ENCODE data around the gene CCDC93. TPM values are rescaled to one million over a fixed set of nuclear protein-coding genes. Genes with fewer than 3 reads are reported as not detected.

The CCDC93 gene
- total and polyA plus RNA-seq, 9 donors = 21.4 to 28.4 (median 22.8) TPM

GRCh38 chr2:118054213-118055008, 40.5 kb upstream of the CCDC93 start:
- WGBS (ENCODE audit: insufficient coverage) = no CpG with 5 or more reads among the region's 3 CpGs
- peaks cover 4% of the 10 kb centered on the region for H3K4me1 ChIP-seq (ENCODE audit: control insufficient read depth, insufficient read depth, low read length)
- H3K9me3 ChIP-seq (replicated peaks; ENCODE audit: control insufficient read depth, low read depth, low read length) = no peaks in the 10 kb centered on the region
- no peak overlapping the region for H3K27ac ChIP-seq (ENCODE audit: low read length)
- H3K36me3 ChIP-seq (ENCODE audit: control insufficient read depth, insufficient read depth, low read length) = no peaks in the 10 kb centered on the region
- no peak overlapping the region for H3K4me3 ChIP-seq (ENCODE audit: low read length)
- H3K27me3 ChIP-seq (ENCODE audit: control insufficient read depth, insufficient read depth, low read length) = peaks cover 3% of the 10 kb centered on the region
- DNase-seq = no peak

- H3K27ac ChIP-seq (ENCODE audit: low read length) = no peak overlapping the region
- peaks cover 3% of the 10 kb centered on the region for H3K27me3 ChIP-seq (ENCODE audit: control insufficient read depth, insufficient read depth, low read length)
- 75% methylated on average over 1 of the region's 7 CpGs for WGBS (ENCODE audit: insufficient coverage)
- no peaks in the 10 kb centered on the region for H3K9me3 ChIP-seq (replicated peaks; ENCODE audit: control insufficient read depth, low read depth, low read length)
- H3K4me3 ChIP-seq (ENCODE audit: low read length) = no peak overlapping the region
- DNase-seq = no peak
- peaks cover 4% of the 10 kb centered on the region for H3K4me1 ChIP-seq (ENCODE audit: control insufficient read depth, insufficient read depth, low read length)
- H3K36me3 ChIP-seq (ENCODE audit: control insufficient read depth, insufficient read depth, low read length) = no peaks in the 10 kb centered on the region
Observed at GRCh38 chr2:118053681-118054080, 39.8 kb upstream of the CCDC93 start.

- DNase-seq = no peak
- Histone ChIP-seq H3K4me1 (ENCODE audit: control insufficient read depth, insufficient read depth, low read length) (peaks cover 4% of the 10 kb centered on the region), H3K36me3 (ENCODE audit: control insufficient read depth, insufficient read depth, low read length) (no peaks in the 10 kb centered on the region), H3K9me3 (replicated peaks; ENCODE audit: control insufficient read depth, low read depth, low read length) (no peaks in the 10 kb centered on the region), H3K27ac (ENCODE audit: low read length) (no peak overlapping the region), H3K27me3 (ENCODE audit: control insufficient read depth, insufficient read depth, low read length) (peaks cover 3% of the 10 kb centered on the region), H3K4me3 (ENCODE audit: low read length) (no peak overlapping the region)
- WGBS (ENCODE audit: insufficient coverage) = no CpG with 5 or more reads among the region's 2 CpGs
Observed at GRCh38 chr2:118052474-118052873, 38.6 kb upstream of the CCDC93 start.

- Histone ChIP-seq H3K36me3 (ENCODE audit: control insufficient read depth, insufficient read depth, low read length) (no peaks in the 10 kb centered on the region), H3K4me3 (ENCODE audit: low read length) (no peak overlapping the region), H3K4me1 (ENCODE audit: control insufficient read depth, insufficient read depth, low read length) (peaks cover 4% of the 10 kb centered on the region), H3K27me3 (ENCODE audit: control insufficient read depth, insufficient read depth, low read length) (peaks cover 3% of the 10 kb centered on the region), H3K9me3 (replicated peaks; ENCODE audit: control insufficient read depth, low read depth, low read length) (no peaks in the 10 kb centered on the region), H3K27ac (ENCODE audit: low read length) (no peak overlapping the region)
- DNase-seq = no peak
- WGBS (ENCODE audit: insufficient coverage) = 75% methylated on average over 1 of the region's 3 CpGs
Observed at GRCh38 chr2:118051826-118052358, 38.0 kb upstream of the CCDC93 start.

- peaks cover 4% of the 10 kb centered on the region for H3K4me1 ChIP-seq (ENCODE audit: control insufficient read depth, insufficient read depth, low read length)
- DNase-seq = no peak
- H3K27ac ChIP-seq (ENCODE audit: low read length) = no peak overlapping the region
- H3K27me3 ChIP-seq (ENCODE audit: control insufficient read depth, insufficient read depth, low read length) = peaks cover 3% of the 10 kb centered on the region
- H3K36me3 ChIP-seq (ENCODE audit: control insufficient read depth, insufficient read depth, low read length) = no peaks in the 10 kb centered on the region
- H3K4me3 ChIP-seq (ENCODE audit: low read length) = no peak overlapping the region
- H3K9me3 ChIP-seq (replicated peaks; ENCODE audit: control insufficient read depth, low read depth, low read length) = no peaks in the 10 kb centered on the region
- WGBS (ENCODE audit: insufficient coverage) = no CpG with 5 or more reads among the region's 2 CpGs
Observed at GRCh38 chr2:118050974-118051373, 37.1 kb upstream of the CCDC93 start.

GRCh38 chr2:118050386-118050785, 36.5 kb upstream of the CCDC93 start:
- DNase-seq = peak; percentile 29
- H3K4me1 ChIP-seq (ENCODE audit: control insufficient read depth, insufficient read depth, low read length) = peaks cover 2% of the 10 kb centered on the region
- no peaks in the 10 kb centered on the region for H3K27me3 ChIP-seq (ENCODE audit: control insufficient read depth, insufficient read depth, low read length)
- H3K27ac ChIP-seq (ENCODE audit: low read length) = no peak overlapping the region
- no peak overlapping the region for H3K4me3 ChIP-seq (ENCODE audit: low read length)
- no peaks in the 10 kb centered on the region for H3K9me3 ChIP-seq (replicated peaks; ENCODE audit: control insufficient read depth, low read depth, low read length)
- H3K36me3 ChIP-seq (ENCODE audit: control insufficient read depth, insufficient read depth, low read length) = no peaks in the 10 kb centered on the region
- no CpG with 5 or more reads among the region's 3 CpGs for whole genome bisulfite sequencing (ENCODE audit: insufficient coverage)

GRCh38 chr2:118049816-118050140, 35.9 kb upstream of the CCDC93 start:
- Histone ChIP-seq H3K9me3 (replicated peaks; ENCODE audit: control insufficient read depth, low read depth, low read length) (no peaks in the 10 kb centered on the region), H3K27ac (ENCODE audit: low read length) (no peak overlapping the region), H3K27me3 (ENCODE audit: control insufficient read depth, insufficient read depth, low read length) (no peaks in the 10 kb centered on the region), H3K4me3 (ENCODE audit: low read length) (no peak overlapping the region), H3K4me1 (ENCODE audit: control insufficient read depth, insufficient read depth, low read length) (peaks cover 2% of the 10 kb centered on the region), H3K36me3 (ENCODE audit: control insufficient read depth, insufficient read depth, low read length) (no peaks in the 10 kb centered on the region)
- DNase-seq = no peak

GRCh38 chr2:118049140-118049815, 35.4 kb upstream of the CCDC93 start:
- 50% methylated on average over 1 of the region's 3 CpGs for WGBS (ENCODE audit: insufficient coverage)
- no peak overlapping the region for H3K4me3 ChIP-seq (ENCODE audit: low read length)

GRCh38 chr2:118048401-118048800, 34.5 kb upstream of the CCDC93 start:
- no CpG with 5 or more reads among the region's 3 CpGs for WGBS (ENCODE audit: insufficient coverage)
- no peak for DNase-seq
- Histone ChIP-seq H3K27ac (ENCODE audit: low read length) (no peak overlapping the region), H3K4me1 (ENCODE audit: control insufficient read depth, insufficient read depth, low read length) (no peaks in the 10 kb centered on the region), H3K36me3 (ENCODE audit: control insufficient read depth, insufficient read depth, low read length) (no peaks in the 10 kb centered on the region), H3K27me3 (ENCODE audit: control insufficient read depth, insufficient read depth, low read length) (no peaks in the 10 kb centered on the region), H3K9me3 (replicated peaks; ENCODE audit: control insufficient read depth, low read depth, low read length) (no peaks in the 10 kb centered on the region), H3K4me3 (ENCODE audit: low read length) (no peak overlapping the region)

More at GRCh38 chr2:118049140-118049815, 35.4 kb upstream of the CCDC93 start:
- Histone ChIP-seq H3K4me1 (ENCODE audit: control insufficient read depth, insufficient read depth, low read length) (peaks cover 2% of the 10 kb centered on the region), H3K36me3 (ENCODE audit: control insufficient read depth, insufficient read depth, low read length) (no peaks in the 10 kb centered on the region), H3K9me3 (replicated peaks; ENCODE audit: control insufficient read depth, low read depth, low read length) (no peaks in the 10 kb centered on the region), H3K27me3 (ENCODE audit: control insufficient read depth, insufficient read depth, low read length) (no peaks in the 10 kb centered on the region), H3K27ac (ENCODE audit: low read length) (no peak overlapping the region)
- DNase-seq = no peak

GRCh38 chr2:118047380-118047826, 33.5 kb upstream of the CCDC93 start:
- Histone ChIP-seq H3K27ac (ENCODE audit: low read length) (no peak overlapping the region), H3K27me3 (ENCODE audit: control insufficient read depth, insufficient read depth, low read length) (no peaks in the 10 kb centered on the region), H3K4me3 (ENCODE audit: low read length) (no peak overlapping the region), H3K4me1 (ENCODE audit: control insufficient read depth, insufficient read depth, low read length) (no peaks in the 10 kb centered on the region), H3K36me3 (ENCODE audit: control insufficient read depth, insufficient read depth, low read length) (no peaks in the 10 kb centered on the region), H3K9me3 (replicated peaks; ENCODE audit: control insufficient read depth, low read depth, low read length) (no peaks in the 10 kb centered on the region)
- WGBS (ENCODE audit: insufficient coverage) = no CpG with 5 or more reads among the region's 3 CpGs
- DNase-seq = no peak

All from muscle of leg (tissue), 11 donors.